Measurements from ENCODE around the gene WNT6.

DNA sequence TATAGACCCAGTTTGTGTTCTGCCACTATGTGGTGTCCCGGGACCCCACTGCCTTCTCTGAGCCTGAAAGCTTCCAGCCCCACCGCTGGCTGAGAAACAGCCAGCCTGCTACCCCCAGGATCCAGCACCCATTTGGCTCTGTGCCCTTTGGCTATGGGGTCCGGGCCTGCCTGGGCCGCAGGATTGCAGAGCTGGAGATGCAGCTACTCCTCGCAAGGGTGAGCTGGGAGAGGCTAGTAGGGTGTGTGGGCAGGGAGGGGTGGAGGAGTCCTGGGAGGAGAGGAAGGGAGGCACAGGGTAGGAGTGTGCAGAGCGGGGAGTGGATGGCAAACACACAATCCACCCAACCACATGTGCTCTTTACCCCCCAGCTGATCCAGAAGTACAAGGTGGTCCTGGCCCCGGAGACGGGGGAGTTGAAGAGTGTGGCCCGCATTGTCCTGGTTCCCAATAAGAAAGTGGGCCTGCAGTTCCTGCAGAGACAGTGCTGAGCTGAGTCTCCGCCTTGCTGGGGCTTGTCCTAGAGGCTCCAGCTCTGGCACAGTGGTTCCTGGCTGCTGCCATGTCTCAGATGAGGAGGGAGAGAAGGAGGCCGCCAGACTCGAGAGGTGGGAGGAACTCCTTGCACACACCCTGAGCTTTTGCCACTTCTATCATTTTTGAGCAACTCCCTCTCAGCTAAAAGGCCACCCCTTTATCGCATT is 44.9 kb upstream of the WNT6 start:
- TF ChIP-seq CTCF (IDR thresholded peaks at IDR 0.05) (no peak), POLR2A (IDR thresholded peaks at IDR 0.05) (no peak), POLR2AphosphoS5 (IDR thresholded peaks at IDR 0.05) (no peak)

Measured in prostate gland (tissue), 2 donors.